Activated naive CD4-positive, alpha-beta T cell treated with anti-CD3 and anti-CD28 coated beads, Interleukin-2, amount 50 U/mL, for 72 hours (primary cell): ENCODE results near the gene ASB1. TPM values are rescaled to one million over a fixed set of nuclear protein-coding genes. Genes with fewer than 3 reads are reported as not detected.
"Not testable (repeated sequence)": the region's sequence is repeated elsewhere in the genome, so short reads cannot be mapped to it uniquely, and the experiment has no call there.

Experiments
- ATAC-seq, 2 donors: fragments of 150-1000 bp; cut with Tn5 transposase; 2 replicates each; pipeline ENCODE4 v1.10.0; 2021; ENCODE audit warnings: mild to moderate bottlenecking in 2 of 2, moderate library complexity in 2 of 2
- DNase-seq, 2 donors: peaks; one replicate each; pipeline ENCODE4 v3.0.0; 2021 to 2022; ENCODE audit warnings: low spot score in 2 of 2
- H3K27ac Mint-ChIP-seq, 2 donors: one replicate each; pipeline ENCODE4 v1.8.0; 2022; ENCODE audit warnings: mild to moderate bottlenecking in 2 of 2, mixed read lengths in 2 of 2
- H3K36me3 Mint-ChIP-seq, 2 donors: one replicate each; pipeline ENCODE4 v1.8.0; 2022; ENCODE audit warnings: mixed read lengths in 2 of 2
- H3K9me3 Mint-ChIP-seq, 2 donors: one replicate each; pipeline ENCODE4 v1.8.0; 2022; ENCODE audit warnings: mixed read lengths in 2 of 2
- total RNA-seq, 2 donors: library from RNA; stranded (reverse); gene quantifications; one replicate each; pipeline ENCODE4 v1.2.3, GENCODE V29; 2022

The ASB1 gene
- total RNA-seq, 2 donors from 2014 or later = 33.9 to 42.0 TPM

DNA sequence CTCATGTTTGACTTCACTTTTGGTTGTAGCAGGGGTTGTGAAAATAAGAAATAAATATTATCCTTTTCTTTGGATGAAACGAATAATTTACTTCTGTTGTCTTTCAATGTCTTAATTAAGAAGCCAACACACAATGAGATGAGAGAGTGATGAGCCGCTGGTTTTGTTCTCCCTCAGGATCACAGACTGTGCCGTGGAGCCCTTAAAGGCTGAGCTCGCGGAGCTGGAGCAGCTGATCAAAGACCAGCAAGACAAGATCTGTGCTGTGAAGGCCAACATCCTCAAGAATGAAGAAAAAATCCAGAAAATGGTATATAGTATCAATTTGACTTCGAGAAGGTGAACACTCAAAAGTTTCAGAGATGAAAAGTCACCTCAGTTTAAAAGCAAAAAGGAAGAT is 28.1 kb upstream of the ASB1 start:
- H3K27ac Mint-ChIP-seq = no peak overlapping the region
- DNase-seq = no peak
- ATAC-seq = no peak
- H3K9me3 Mint-ChIP-seq = no peaks in the 10 kb centered on the region
- H3K36me3 Mint-ChIP-seq = no peaks in the 10 kb centered on the region

DNA sequence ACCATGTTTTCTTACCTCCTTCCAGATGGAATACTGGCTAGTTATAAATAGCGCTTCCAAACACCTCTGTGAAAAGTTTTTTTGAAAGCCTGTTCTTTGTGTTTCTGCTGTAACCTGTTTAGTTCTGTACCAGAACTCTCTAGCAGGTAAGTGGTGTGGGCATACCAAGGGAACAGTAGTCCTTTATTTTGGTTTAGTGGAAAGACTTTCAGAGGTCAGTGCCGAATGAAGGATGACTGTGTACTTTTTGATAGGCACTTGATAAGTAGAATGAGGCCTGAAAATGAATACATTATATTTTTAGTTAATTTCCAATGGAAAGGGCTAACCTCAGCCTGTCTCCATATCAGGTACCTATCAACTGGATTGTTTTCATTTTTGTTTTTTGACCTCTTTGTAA is 27.6 kb upstream of the ASB1 start:
- no peaks in the 10 kb centered on the region for H3K36me3 Mint-ChIP-seq
- DNase-seq (no peak), ATAC-seq (no peak)
- H3K27ac Mint-ChIP-seq = no peak overlapping the region
- no peaks in the 10 kb centered on the region for H3K9me3 Mint-ChIP-seq

DNA sequence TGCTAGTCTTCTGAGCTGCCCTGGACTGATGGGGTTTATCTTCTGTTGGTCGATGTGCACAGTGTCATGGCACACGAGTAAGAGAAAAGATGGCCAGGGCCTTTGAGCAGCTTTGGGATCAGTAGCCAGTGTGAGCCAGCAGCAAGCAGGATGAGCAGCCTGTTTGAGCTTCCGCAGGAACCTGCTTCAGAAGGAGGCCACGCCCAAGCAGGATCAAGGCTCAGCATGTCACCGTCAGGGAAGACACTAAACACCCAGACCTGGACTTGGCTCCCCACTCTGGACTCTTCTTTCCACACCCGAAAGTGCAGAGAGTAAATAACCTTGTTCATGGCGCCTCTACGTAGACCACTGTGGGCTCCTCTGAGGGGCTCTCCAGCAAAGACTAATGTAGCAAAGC is 25.2 kb upstream of the ASB1 start:
- DNase-seq = no peak
- no peak overlapping the region for H3K27ac Mint-ChIP-seq
- H3K36me3 Mint-ChIP-seq = no peaks in the 10 kb centered on the region
- no peaks in the 10 kb centered on the region for H3K9me3 Mint-ChIP-seq
- ATAC-seq = no peak

DNA sequence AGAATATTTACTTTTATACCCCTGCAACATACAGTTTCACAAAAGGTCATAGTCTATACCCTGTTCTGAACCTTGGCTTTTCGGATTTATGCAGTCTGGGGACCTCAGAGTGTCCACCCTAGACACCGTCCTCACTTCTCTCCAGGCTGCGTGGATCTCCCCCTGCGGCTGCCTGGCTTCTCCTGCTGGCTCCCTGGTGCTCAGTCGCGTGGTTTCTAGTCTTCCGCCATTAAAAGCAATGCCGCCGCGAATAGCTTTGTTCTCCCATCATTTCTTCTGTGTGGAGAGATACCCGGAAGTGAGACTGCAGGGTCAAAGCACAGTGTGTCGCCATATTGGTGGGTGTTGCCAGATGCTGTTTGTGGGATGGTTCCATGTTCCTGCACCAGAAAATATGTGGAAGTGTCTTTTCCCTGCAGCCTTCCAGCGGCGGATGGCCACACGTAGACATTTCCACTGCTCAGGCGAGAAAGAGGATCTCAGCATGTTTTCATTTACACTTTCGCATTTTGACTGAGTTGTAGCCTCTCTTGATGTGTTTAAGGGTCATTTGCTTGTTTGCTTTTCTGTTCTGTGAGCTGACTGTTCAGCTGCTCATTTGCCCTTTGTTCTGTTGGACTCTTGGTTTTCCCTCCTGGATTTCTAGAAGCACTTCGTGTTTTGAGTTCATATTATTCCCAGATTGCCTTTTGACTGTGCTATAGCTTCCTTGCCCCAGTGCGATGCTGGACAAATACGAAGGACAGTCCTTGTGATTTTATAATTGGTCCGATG is 22.9 kb upstream of the ASB1 start:
- Mint-ChIP-seq H3K27ac (no peak overlapping the region), H3K9me3 (no peaks in the 10 kb centered on the region), H3K36me3 (no peaks in the 10 kb centered on the region)
- ATAC-seq = no peak
- no peak for DNase-seq

DNA sequence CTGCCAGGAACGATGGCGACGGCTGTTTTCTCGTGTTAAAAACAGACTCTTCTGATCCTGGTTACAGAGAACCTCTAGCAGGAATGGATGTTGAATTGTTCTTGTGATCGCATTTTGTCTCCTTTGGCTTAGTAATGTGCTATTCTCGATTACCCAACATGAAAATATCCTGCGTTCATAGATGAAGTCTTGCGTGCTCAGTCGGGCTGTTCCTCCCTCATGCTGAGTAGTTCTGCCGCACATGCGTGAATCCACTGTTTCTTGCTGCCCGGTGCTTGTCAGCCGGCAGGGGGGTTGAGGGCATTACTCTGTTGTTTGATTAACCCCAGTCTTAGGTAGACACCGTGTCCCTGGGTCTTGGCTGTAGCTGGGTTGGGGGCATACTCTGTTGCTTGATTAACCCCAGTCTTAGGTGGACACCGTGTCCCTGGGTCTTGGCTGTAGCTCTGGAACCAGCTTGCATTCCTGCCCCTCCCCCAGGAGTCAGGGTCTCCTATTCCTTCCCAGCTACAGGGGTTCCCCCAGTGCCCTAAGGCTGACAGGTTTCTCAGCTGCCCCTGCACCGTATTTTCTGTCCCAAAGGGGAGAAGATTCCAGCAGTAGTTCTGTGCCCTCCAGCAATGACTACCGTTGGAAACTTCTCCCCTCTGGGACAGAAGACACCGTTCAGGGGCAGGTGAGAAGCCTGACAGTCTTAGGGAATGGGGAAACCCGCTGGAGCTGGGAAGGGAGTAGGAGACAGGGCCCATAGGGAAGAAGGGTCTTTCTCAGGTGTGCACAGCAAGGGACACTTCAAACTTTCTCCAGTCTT is 22.1 kb upstream of the ASB1 start:
- no peaks in the 10 kb centered on the region for H3K9me3 Mint-ChIP-seq
- no peak for ATAC-seq
- no peak overlapping the region for H3K27ac Mint-ChIP-seq
- no peak for DNase-seq
- H3K36me3 Mint-ChIP-seq = no peaks in the 10 kb centered on the region

DNA sequence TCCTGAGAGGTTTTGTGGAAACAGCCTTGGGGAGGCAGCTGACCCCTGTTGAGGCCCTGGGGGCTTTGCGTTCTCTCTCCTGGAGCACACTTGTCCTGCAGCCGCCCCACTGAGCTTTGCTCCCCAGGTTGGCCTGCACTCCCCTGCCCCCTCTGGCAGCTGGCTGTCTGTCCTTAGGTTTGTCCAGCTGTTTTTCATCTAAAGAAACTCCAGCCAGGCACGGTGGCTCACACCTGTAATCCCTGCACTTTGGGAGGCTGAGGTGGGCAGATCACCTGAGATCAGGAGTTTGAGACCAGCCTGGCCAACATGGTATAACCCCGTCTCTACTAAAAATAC is 21.5 kb upstream of the ASB1 start:
- H3K27ac Mint-ChIP-seq, ATAC-seq, H3K36me3 Mint-ChIP-seq, H3K9me3 Mint-ChIP-seq, DNase-seq: not testable (repeated sequence)

DNA sequence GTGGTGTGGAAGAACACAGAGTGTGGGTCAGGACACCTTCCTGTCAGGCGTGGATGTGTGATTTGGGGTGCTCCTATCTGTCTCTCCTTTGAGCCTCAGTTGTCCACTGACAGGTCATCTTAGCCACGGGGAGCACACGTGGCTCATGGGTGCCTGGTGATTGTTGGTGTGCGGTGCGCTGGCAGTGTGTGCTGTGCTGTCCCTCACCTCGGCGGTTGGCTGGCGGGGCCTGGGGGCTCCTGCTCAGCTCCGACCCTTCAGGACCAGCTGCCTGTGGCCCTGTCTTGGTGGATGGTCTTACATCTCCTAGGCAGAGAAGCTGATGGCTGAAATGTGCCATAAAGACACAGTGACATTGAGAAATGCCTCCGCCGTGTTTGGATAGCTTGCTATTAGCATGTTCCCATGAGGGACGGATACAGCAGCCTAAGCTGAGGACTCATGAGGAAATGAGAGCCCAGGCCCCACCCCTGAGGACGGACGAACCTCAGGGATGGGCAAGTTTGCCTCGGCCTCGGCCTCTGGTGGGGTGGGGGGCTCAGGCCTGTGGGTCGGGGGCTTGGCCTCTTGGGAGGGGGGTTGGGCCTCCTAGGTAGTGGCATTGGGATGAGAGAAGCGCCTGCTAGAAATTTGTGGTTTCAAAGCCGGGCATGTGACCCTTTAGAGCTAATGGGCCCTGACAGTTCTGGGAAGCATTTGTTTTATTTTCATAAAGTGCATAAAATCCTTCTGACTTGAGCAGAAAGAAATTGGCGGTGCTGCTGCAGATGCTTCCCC is 20.3 kb upstream of the ASB1 start:
- DNase-seq (no peak), ATAC-seq (no peak)
- Mint-ChIP-seq H3K27ac (peak overlapping the region in 1 of 2 donors; percentile 36), H3K36me3 (no peaks in the 10 kb centered on the region), H3K9me3 (no peaks in the 10 kb centered on the region)

DNA sequence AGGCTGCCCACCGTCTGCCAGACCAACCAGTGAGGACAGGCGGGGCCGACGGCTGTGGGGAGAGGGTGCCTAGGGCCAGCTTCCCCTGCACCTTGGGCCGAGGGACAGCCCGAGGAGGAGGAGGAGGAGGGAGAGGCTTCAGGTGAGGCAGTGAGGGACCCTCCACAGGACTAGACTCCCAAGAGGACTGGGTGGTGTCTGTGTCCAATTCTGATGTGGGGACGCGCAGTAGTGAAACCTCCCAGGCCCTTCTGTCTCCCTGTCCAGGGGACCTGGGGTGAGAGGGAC is 19.8 kb upstream of the ASB1 start:
- no peak for ATAC-seq

DNA sequence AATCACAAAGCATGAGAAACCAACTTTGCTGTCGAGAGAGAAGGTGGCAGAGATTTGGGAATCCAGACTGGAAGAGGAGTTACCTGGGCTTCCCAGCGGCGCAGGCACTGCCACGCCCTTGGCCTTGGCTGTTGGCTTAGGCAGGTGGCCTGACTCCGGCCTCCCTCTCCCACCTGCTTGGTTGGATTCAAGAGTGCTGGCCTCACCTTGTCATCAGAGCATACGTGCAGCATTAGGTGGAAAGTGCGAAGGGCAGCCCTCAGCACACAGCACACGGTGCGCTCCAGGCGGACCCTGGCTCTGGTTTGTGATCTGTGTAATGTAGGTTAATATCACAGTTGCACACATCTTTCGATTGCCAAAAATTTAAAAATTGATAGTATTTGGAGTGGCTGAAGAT is 19.2 kb upstream of the ASB1 start:
- Mint-ChIP-seq H3K9me3 (no peaks in the 10 kb centered on the region), H3K36me3 (no peaks in the 10 kb centered on the region), H3K27ac (peak overlapping the region in 1 of 2 donors; percentile 72)
- ATAC-seq (no peak), DNase-seq (no peak)

More for the DNA sequence above, 19.8 kb upstream of the ASB1 start:
- H3K9me3 Mint-ChIP-seq = no peaks in the 10 kb centered on the region
- no peak for DNase-seq
- H3K27ac Mint-ChIP-seq = no peak overlapping the region
- no peaks in the 10 kb centered on the region for H3K36me3 Mint-ChIP-seq

DNA sequence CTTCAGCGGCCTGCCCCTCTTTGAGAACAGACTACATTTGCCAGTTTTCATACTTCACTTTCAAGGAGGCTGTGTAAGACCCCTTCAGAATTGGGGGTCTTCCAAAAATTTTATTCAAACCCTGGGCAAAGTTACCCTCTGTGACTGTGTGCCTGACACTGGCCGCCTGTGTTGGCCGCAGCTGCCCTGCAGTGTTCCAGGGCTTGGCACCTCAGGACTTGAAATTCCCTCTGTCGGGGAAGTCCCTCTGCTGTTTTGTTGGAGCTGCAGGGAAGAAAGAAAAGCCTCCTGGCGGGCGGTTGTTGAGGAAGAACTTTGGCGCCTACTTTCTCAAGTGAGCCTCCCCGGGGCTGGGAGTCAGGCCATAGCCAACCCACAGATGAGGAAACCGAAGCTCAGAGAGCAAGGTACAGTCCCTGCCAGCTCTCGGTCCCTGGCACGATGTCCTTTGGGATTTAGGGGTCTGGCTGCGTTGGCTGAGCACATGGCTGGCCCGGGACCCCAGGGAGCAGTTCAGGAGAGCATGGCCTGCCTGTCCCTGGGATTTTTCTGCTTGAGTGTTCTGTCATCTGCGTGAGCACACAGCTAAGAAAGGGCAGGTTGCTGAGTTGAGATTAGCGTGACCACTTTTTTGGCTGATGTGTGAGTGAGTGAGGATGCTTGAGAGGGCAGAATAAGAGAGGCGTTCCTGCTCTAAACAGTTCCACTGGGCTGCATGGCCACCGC is 17.9 kb upstream of the ASB1 start:
- ATAC-seq (no peak), DNase-seq (no peak)
- Mint-ChIP-seq H3K27ac (no peak overlapping the region), H3K9me3 (no peaks in the 10 kb centered on the region), H3K36me3 (no peaks in the 10 kb centered on the region)

DNA sequence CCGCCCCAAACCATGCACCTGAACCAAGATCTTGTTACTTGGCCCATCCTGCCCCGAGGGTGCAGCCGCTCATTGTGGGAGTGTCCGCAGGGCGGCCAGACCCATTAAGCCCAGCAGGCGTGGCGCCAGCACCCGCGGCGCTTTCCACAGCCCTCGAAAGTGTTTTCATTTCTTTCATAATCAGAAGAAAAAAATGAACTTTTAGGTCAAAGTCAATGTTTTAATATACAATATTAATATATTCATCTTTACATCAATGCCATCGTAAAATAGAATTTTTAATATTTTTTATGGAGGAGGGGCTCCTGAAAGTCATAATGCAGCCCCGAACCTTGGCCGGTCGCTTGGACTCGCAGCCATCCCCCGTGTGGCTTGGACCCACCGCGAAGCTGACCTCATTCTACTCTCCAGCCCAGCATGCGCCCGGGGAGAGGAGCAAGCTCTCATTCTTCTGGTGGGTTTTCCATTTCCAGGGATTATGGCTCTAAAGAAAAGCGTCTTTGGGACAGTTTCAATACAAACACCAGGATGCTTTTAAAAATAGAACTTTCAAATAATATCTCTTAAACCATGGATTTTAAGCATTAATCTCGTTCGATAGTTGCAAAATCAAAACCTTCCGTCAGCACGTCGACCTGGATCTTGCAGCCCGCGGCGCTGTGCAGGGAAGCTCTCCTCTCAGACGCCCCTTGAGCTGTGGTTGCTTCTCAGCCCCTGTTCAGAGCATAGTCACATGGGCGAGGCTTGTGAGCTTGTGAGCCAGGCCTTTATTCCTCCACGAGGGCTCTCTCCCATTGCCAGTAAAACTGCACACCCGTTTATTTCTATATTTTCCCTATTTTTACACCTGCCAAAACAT is 17.2 kb upstream of the ASB1 start:
- Mint-ChIP-seq H3K36me3 (no peaks in the 10 kb centered on the region), H3K27ac (no peak overlapping the region), H3K9me3 (no peaks in the 10 kb centered on the region)
- ATAC-seq (no peak), DNase-seq (no peak)

DNA sequence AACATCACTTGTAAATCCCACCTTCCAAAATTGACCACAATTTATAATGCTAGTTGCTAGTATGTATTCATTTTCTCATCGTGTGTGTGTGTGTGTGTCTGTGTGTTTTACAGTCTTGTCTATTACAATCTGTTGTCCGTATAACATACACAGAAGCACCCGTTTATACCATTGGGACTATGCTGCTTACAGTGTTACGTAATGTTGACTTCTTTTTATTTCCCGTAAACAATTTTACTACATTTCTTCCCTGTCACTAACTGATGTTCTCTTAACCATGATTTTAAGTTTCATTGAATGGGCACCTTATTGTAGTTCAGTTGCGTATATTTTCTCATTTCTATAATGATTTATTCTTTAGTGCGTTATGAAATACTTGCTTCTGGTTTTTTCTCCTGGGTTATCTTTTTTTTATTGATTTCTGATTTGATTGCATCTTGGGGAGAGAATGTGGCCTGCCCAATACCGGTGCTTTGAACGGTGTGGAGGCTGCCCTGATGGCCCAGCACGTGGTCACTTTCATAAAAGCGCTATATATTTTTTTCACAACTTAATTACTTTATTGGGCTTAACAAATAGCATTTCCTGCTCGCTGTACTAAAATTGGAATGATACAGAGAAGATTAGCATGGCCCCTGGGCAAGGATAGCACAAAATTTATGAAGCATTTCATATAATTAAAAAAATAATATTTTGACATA is 14.5 kb upstream of the ASB1 start:
- Mint-ChIP-seq H3K27ac (no peak overlapping the region), H3K9me3 (peaks cover 4 to 5% of the 10 kb centered on the region in 2 donors), H3K36me3 (peaks cover 0 to 7% of the 10 kb centered on the region in 2 donors)
- ATAC-seq = no peak
- DNase-seq = no peak

DNA sequence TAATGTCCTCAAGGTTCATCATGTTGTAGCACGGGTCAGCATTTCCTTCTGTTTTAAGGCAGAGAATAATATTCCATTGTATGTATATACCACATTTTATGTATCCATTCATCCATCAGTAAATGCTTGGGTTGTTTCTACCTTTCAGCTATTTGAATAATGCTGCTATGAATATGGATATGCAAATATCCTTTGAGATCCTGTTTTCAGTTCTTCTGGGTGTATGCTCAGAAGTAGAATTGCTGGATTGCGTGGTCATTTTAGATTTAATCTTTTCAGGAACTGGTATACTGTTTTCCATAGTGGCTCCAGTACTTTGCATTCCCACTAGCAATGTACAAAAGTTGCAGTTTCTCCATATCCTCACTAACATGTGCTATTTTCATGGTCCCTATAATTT is 13.4 kb upstream of the ASB1 start:
- Mint-ChIP-seq H3K9me3 (peaks cover 4 to 5% of the 10 kb centered on the region in 2 donors), H3K27ac (no peak overlapping the region), H3K36me3 (peaks cover 0 to 7% of the 10 kb centered on the region in 2 donors)
- ATAC-seq = no peak
- no peak for DNase-seq

DNA sequence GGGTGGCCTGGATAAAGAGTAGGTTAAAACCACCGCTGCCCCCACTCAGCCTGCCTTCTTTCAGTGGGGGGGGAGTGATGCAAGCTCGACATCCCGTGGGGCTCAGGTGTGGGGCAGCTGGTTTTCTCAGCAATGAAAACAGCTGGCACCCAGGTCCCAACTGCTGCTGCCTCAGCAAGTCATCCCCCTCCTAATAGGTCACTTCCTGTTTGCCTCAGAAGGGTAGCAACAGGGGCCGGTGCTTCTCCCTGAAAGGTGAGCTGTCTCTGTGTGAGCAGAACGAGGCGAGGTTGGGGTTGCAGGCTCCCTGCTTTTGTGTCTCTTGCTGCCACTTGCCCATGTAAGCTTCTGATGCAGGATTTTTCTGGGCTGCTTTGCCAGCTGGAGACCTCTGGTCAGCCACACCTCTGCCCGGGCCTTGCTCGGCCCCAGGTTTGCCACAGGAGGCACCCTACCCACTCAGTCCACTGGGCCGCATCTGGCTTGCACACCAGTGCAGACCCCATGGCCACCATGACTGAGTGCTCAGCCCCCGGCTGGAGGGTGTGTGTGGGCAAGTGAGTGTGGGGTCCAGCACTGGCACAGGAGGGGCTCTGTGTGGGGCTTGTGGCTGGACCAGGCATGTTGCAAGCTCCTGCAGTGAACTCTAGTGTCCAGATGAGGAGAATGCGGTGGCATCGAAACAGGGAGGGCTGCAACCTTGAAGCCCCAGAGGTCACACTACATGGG is 11.5 kb upstream of the ASB1 start:
- Mint-ChIP-seq H3K27ac (peak overlapping the region in 1 of 2 donors; percentile 57), H3K36me3 (peaks cover 0 to 7% of the 10 kb centered on the region in 2 donors), H3K9me3 (peaks cover 4 to 5% of the 10 kb centered on the region in 2 donors)
- DNase-seq (no peak), ATAC-seq (peak; percentile 61 to 76)

DNA sequence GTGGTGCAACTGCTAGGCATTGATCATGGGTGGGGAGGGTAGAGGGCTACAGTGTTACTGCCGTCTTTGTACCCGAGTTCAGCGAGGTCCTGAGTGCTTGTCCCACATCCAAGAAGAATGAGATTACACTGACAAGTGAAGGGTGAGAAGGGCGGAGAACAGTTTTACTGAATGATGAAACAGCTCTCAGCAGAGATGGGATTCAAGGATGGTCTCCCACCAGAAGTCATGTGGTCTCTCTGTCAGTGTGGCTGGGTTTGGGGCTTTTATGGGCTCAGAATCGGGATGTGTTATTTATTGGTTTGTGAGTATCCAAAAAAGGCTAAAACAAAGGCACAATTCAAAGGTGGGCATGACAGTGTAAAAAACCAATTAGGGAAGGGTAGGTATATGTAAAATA is 10.8 kb upstream of the ASB1 start:
- ATAC-seq = no peak
- Mint-ChIP-seq H3K36me3 (peaks cover 0 to 7% of the 10 kb centered on the region in 2 donors), H3K27ac (no peak overlapping the region), H3K9me3 (peaks cover 4 to 5% of the 10 kb centered on the region in 2 donors)
- DNase-seq = no peak
